ENCODE results near the gene RSF1.

DNA sequence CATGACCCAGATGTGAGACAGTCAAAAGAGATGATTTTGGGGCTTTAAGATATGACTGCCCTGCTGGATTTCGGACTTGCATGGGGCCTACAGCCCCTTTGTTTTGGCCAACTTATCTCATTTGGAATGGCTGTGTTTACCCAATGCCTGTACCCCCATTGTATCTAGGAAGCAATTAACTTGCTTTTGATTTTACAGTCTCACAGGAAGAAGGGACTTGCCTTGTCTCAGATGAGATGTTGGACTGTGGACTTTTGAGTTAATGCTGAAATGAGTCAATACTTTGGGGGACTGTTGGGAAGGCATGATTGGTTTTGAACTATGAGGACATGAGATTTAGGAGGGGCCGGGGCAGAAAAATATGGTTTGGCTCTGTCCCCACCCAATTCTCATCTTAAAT, 88.4 kb downstream of the RSF1 start:
- TF ChIP-seq, protein P1, sequence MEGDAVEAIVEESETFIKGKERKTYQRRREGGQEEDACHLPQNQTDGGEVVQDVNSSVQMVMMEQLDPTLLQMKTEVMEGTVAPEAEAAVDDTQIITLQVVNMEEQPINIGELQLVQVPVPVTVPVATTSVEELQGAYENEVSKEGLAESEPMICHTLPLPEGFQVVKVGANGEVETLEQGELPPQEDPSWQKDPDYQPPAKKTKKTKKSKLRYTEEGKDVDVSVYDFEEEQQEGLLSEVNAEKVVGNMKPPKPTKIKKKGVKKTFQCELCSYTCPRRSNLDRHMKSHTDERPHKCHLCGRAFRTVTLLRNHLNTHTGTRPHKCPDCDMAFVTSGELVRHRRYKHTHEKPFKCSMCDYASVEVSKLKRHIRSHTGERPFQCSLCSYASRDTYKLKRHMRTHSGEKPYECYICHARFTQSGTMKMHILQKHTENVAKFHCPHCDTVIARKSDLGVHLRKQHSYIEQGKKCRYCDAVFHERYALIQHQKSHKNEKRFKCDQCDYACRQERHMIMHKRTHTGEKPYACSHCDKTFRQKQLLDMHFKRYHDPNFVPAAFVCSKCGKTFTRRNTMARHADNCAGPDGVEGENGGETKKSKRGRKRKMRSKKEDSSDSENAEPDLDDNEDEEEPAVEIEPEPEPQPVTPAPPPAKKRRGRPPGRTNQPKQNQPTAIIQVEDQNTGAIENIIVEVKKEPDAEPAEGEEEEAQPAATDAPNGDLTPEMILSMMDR (IDR thresholded peaks at IDR 0.05) = no peak
- TF ChIP-seq POLR2A (IDR thresholded peaks at IDR 0.05) = no peak

Data from stomach (tissue), 4 donors.